ENCODE data around the gene IFI6. TPM values are rescaled to one million over a fixed set of nuclear protein-coding genes. Genes with fewer than 3 reads are reported as not detected.

The IFI6 gene
- total and polyA plus RNA-seq, 2 of the 8 experiments (the other 6 are each of a cell fraction or from before 2014, with no cell fraction given), result 6.1 to 13.2 TPM

GRCh38 chr1:27645071-27645415 lies 26.9 kb downstream of the IFI6 start:
- Histone ChIP-seq H3K27me3 (replicated peaks in 1 of 4; ENCODE audit: control insufficient read depth in 3 of 4, extremely low read depth in 1 of 4, insufficient read depth in 3 of 4, low read length in 3 of 4) (no peaks in the 10 kb centered on the region), H2AK5ac (ENCODE audit: low read depth, low read length) (no peak overlapping the region), H2AFZ (ENCODE audit: low read length) (no peak overlapping the region), H3K4me1 (replicated peaks in 1 of 4; ENCODE audit: control insufficient read depth in 3 of 4, insufficient read depth in 4 of 4, low read length in 3 of 4) (peaks cover 0 to 5% (median 2%) of the 10 kb centered on the region in 4 experiments; a peak in 4 of 7 replicates), H2BK5ac (ENCODE audit: low read depth, low read length) (no peak overlapping the region), H4K20me1 (replicated peaks in 1 of 2; ENCODE audit: control insufficient read depth in 1 of 2, insufficient read depth in 2 of 2, low read length in 2 of 2) (no peaks in the 10 kb centered on the region), H4K91ac (replicated peaks; ENCODE audit: insufficient read length, low read length) (no peak overlapping the region), H3K4me2 (ENCODE audit: insufficient read depth in 1 of 2, low read depth in 2 of 2, low read length in 2 of 2) (no peak overlapping the region), H2BK120ac (replicated peaks; ENCODE audit: low read depth, low read length) (no peak overlapping the region), H4K5ac (ENCODE audit: insufficient read length, low read depth, low read length) (no peak overlapping the region), H3K14ac (ENCODE audit: insufficient read length) (no peak overlapping the region), H3K4ac (replicated peaks; ENCODE audit: insufficient read length, low read depth, low read length) (no peak overlapping the region), H3K9me3 (ENCODE audit: insufficient read depth in 2 of 2, low read depth in 1 of 2, low read length in 1 of 2) (no peaks in the 10 kb centered on the region), H4K8ac (ENCODE audit: extremely low read depth, insufficient read depth, low read length) (no peak overlapping the region), H3K27ac (ENCODE audit: low read depth, low read length) (no peak overlapping the region), H2BK20ac (ENCODE audit: low read length) (no peak overlapping the region), H2BK12ac (ENCODE audit: low read depth, low read length) (no peak overlapping the region), H3K18ac (ENCODE audit: extremely low read depth, low read length) (no peak overlapping the region), H3K36me3 (ENCODE audit: control insufficient read depth in 2 of 4, insufficient read depth in 4 of 4, low read length in 3 of 4) (no peaks in the 10 kb centered on the region), H2BK15ac (ENCODE audit: low read length) (no peak overlapping the region), H3K23me2 (ENCODE audit: low read depth, low read length) (no peaks in the 10 kb centered on the region), H3K56ac (replicated peaks; ENCODE audit: insufficient read length, low read depth, low read length) (no peak overlapping the region), H3K4me3 (ENCODE audit: extremely low read depth in 1 of 4, insufficient read depth in 2 of 4, low read depth in 3 of 4, low read length in 4 of 4) (no peak overlapping the region), H3K79me1 (ENCODE audit: low read depth, low read length) (no peaks in the 10 kb centered on the region), H3K9ac (replicated peaks in 1 of 4; ENCODE audit: extremely low read depth in 1 of 4, low read depth in 3 of 4, low read length in 3 of 4) (no peak overlapping the region), H3K79me2 (ENCODE audit: control insufficient read depth in 1 of 2, insufficient read depth in 2 of 2, low read length in 2 of 2) (no peaks in the 10 kb centered on the region), H3K23ac (ENCODE audit: insufficient read length) (no peak overlapping the region)
- ChIA-PET CTCF (ENCODE audit: partially characterized antibody) (interaction anchor here (0.9 to 2.8 kb wide), 13 partner anchors 11 to 312 kb away, joined by 3 to 30 read pairs (median 4); no protein-coding TSS in a partner anchor), POLR2A (ENCODE audit: partially characterized antibody) (no interaction called here)
- FAIRE-seq (no peak), DNase-seq (ENCODE audit: low read depth in 1 of 2, low spot score in 2 of 2) (no peak)
- WGBS, 2 experiments (ENCODE audit: extremely low coverage in 1 of 2, insufficient coverage in 1 of 2, insufficient read length in 1 of 2, insufficient replicate concordance in 2 of 2, low coverage in 1 of 2, low lambda C conversion rate in 2 of 2, missing lambda C conversion rate in 1 of 2), result 95% methylated on average over 4 of the region's 4 CpGs; no CpG with 5 or more reads in 1 of the 2 experiments
- no peak for TF ChIP-seq FOSL1 (IDR thresholded peaks at IDR 0.05; ENCODE audit: insufficient read depth, low read depth, low read length)
- TF ChIP-seq MAFK (IDR thresholded peaks at IDR 0.05; ENCODE audit: low read depth, low read length), result no peak
- TF ChIP-seq JUN (IDR thresholded peaks at IDR 0.05; ENCODE audit: low read depth, low read length), result no peak
- no peak for TF ChIP-seq E2F6 (IDR thresholded peaks at IDR 0.05)
- no peak for TF ChIP-seq RXRA (IDR thresholded peaks at IDR 0.05; ENCODE audit: insufficient read depth, low read depth, low read length)
- TF ChIP-seq SIRT6 (IDR thresholded peaks at IDR 0.05; ENCODE audit: low read length), result no peak
- TF ChIP-seq CHD2 (IDR thresholded peaks at IDR 0.05; ENCODE audit: low read length), result no peak
- no peak for TF ChIP-seq RNF2 (IDR thresholded peaks at IDR 0.05; ENCODE audit: borderline replicate concordance, low read depth, low read length, missing control alignments, poor library complexity, severe bottlenecking)
- TF ChIP-seq POLR2A (IDR thresholded peaks at IDR 0.05; ENCODE audit: control extremely low read depth in 1 of 2, low read depth in 2 of 2, low read length in 2 of 2), result no peak
- TF ChIP-seq CBX5 (IDR thresholded peaks at IDR 0.05; ENCODE audit: low read depth, low read length), result no peak
- TF ChIP-seq TBP (IDR thresholded peaks at IDR 0.05; ENCODE audit: low read depth, low read length), result no peak
- TF ChIP-seq MAX (IDR thresholded peaks at IDR 0.05), result no peak
- no peak for TF ChIP-seq TAF1 (IDR thresholded peaks at IDR 0.05; ENCODE audit: low read depth, low read length)
- no peak for TF ChIP-seq POLR2AphosphoS5 (IDR thresholded peaks at IDR 0.05; ENCODE audit: low read depth, low read length)
- TF ChIP-seq POU5F1 (IDR thresholded peaks at IDR 0.05; ENCODE audit: low read depth, low read length), result no peak
- no peak for TF ChIP-seq CEBPB (IDR thresholded peaks at IDR 0.05; ENCODE audit: low read depth, low read length)

All from H1 (cell line).